HG03039 (cell line): ENCODE measurements around the gene DYNC2I2.
"Not testable (repeated sequence)": the region's sequence is repeated elsewhere in the genome, so short reads cannot be mapped to it uniquely, and the experiment has no call there.

Source experiments
- ATAC-seq: cut with Tn5 transposase; IDR thresholded peaks from one replicate; pipeline ENCODE4 v1.9.1; 2021; ENCODE audit warnings: mild to moderate bottlenecking, moderate library complexity; ENCODE audit not compliant: unreplicated experiment

Gene DYNC2I2

GRCh38 chr9:128687453-128687852, 30.8 kb upstream of the DYNC2I2 start:
- ATAC-seq = no peak

- no peak for ATAC-seq
These were observed 29.2 kb upstream of the DYNC2I2 start for GRCh38 chr9:128685636-128686489.

GRCh38 chr9:128684325-128685199, 27.9 kb upstream of the DYNC2I2 start:
- ATAC-seq = no peak

GRCh38 chr9:128684065-128684324, 27.3 kb upstream of the DYNC2I2 start:
- ATAC-seq = no peak

GRCh38 chr9:128683340-128684064, 26.9 kb upstream of the DYNC2I2 start:
- no peak for ATAC-seq

GRCh38 chr9:128677794-128678193, 21.1 kb upstream of the DYNC2I2 start:
- no peak for ATAC-seq

- ATAC-seq = no peak
These were observed 18.7 kb upstream of the DYNC2I2 start for GRCh38 chr9:128675382-128675781.

- ATAC-seq = no peak
These were observed 13.1 kb upstream of the DYNC2I2 start for GRCh38 chr9:128669786-128670185.

- not testable (repeated sequence) for ATAC-seq
These were observed 9.9 kb upstream of the DYNC2I2 start for GRCh38 chr9:128666481-128666941.

- no peak for ATAC-seq
These were observed 1.1 kb upstream of the DYNC2I2 start for GRCh38 chr9:128657796-128658195.

- no peak for ATAC-seq
These were observed 677 bp upstream of the DYNC2I2 start for GRCh38 chr9:128657344-128657704.

- ATAC-seq = no peak
These were observed 2.2 kb downstream of the DYNC2I2 start for GRCh38 chr9:128654481-128654880.

- no peak for ATAC-seq
These were observed 2.7 kb downstream of the DYNC2I2 start for GRCh38 chr9:128653908-128654307.

- ATAC-seq = no peak
These were observed 4.8 kb downstream of the DYNC2I2 start for GRCh38 chr9:128651798-128652197.

GRCh38 chr9:128648206-128648605, 8.4 kb downstream of the DYNC2I2 start:
- not testable (repeated sequence) for ATAC-seq

GRCh38 chr9:128643519-128644300, 12.9 kb downstream of the DYNC2I2 start:
- ATAC-seq = no peak

GRCh38 chr9:128642675-128643245, 13.9 kb downstream of the DYNC2I2 start:
- ATAC-seq = no peak

GRCh38 chr9:128640603-128641002, 16.0 kb downstream of the DYNC2I2 start:
- no peak for ATAC-seq

GRCh38 chr9:128638580-128638979, 18.1 kb downstream of the DYNC2I2 start:
- no peak for ATAC-seq

- ATAC-seq = no peak
These were observed 19.0 kb downstream of the DYNC2I2 start for GRCh38 chr9:128637656-128638055.
